ENCODE results near the gene GABARAP. TPM values are rescaled to one million over a fixed set of nuclear protein-coding genes. Genes with fewer than 3 reads are reported as not detected.

The GABARAP gene
- polyA plus RNA-seq, 12 donors: 201 to 913 (median 299) TPM; not detected in 1

GRCh38 chr17:7262935-7263800, 20.9 kb upstream of the GABARAP start:
- no peak for DNase-seq

GRCh38 chr17:7262192-7262934, 20.1 kb upstream of the GABARAP start, which contains the start of gene CLDN7:
Gene CLDN7, minus strand, starts transcription at chr17:7262478. Its CDS starts 435 bp downstream, at chr17:7262043.
- DNase-seq: no peak

GRCh38 chr17:7261379-7262191, 19.3 kb upstream of the GABARAP start:
- no peak for DNase-seq

- DNase-seq: no peak
These were observed 18.6 kb upstream of the GABARAP start for GRCh38 chr17:7260651-7261378.

GRCh38 chr17:7260151-7260550, 17.9 kb upstream of the GABARAP start:
- no peak for DNase-seq

- DNase-seq: no peak
These were observed 17.3 kb upstream of the GABARAP start for GRCh38 chr17:7259555-7259889.

- DNase-seq: no peak
These were observed 16.7 kb upstream of the GABARAP start for GRCh38 chr17:7258731-7259554.

- no peak for DNase-seq
These were observed 14.7 kb upstream of the GABARAP start for GRCh38 chr17:7256766-7257456.

- no peak for DNase-seq
These were observed 12.3 kb upstream of the GABARAP start for GRCh38 chr17:7254511-7254910.

- no peak for DNase-seq
These were observed 10.8 kb upstream of the GABARAP start for GRCh38 chr17:7253082-7253481.

GRCh38 chr17:7252176-7253043, 10.2 kb upstream of the GABARAP start, which contains the start of gene ELP5:
Gene ELP5, plus strand, starts transcription at chr17:7252215. Its CDS starts 336 bp downstream, at chr17:7252551.
- peak; percentile 95 for DNase-seq

- DNase-seq: peak; percentile 100
These were observed 9.5 kb upstream of the GABARAP start, which contains the start of gene CTDNEP1 for GRCh38 chr17:7251661-7252175. Gene CTDNEP1, minus strand, starts transcription at chr17:7251734. Its CDS starts 438 bp downstream, at chr17:7251296.

- DNase-seq: no peak
These were observed 8.7 kb upstream of the GABARAP start for GRCh38 chr17:7250695-7251627.

- no peak for DNase-seq
These were observed 7.6 kb upstream of the GABARAP start for GRCh38 chr17:7249830-7250229.

- DNase-seq: no peak
These were observed 7.0 kb upstream of the GABARAP start for GRCh38 chr17:7249214-7249613.

GRCh38 chr17:7248796-7249195, 6.5 kb upstream of the GABARAP start:
- DNase-seq: no peak

GRCh38 chr17:7246779-7247178, 4.5 kb upstream of the GABARAP start:
- DNase-seq: no peak

Measured in muscle of arm (tissue), 12 donors.